ENCODE measurements around the gene PHACTR1.

Gene PHACTR1

GRCh38 chr6:13248994-13249393 lies 532.4 kb downstream of the PHACTR1 start:
- Histone ChIP-seq H3K27me3 (ENCODE audit: insufficient read depth, poor library complexity, severe bottlenecking) (no peaks in the 10 kb centered on the region), H3K4me3 (replicated peaks; ENCODE audit: insufficient read depth, low read length) (no peak overlapping the region), H3K27ac (replicated peaks) (no peak overlapping the region)
- no peak for DNase-seq (ENCODE audit: low read depth in 1 of 2, low spot score in 1 of 2)
- TF ChIP-seq POLR2AphosphoS5 (IDR thresholded peaks at IDR 0.05; ENCODE audit: low read depth), result no peak
- TF ChIP-seq, protein P1, sequence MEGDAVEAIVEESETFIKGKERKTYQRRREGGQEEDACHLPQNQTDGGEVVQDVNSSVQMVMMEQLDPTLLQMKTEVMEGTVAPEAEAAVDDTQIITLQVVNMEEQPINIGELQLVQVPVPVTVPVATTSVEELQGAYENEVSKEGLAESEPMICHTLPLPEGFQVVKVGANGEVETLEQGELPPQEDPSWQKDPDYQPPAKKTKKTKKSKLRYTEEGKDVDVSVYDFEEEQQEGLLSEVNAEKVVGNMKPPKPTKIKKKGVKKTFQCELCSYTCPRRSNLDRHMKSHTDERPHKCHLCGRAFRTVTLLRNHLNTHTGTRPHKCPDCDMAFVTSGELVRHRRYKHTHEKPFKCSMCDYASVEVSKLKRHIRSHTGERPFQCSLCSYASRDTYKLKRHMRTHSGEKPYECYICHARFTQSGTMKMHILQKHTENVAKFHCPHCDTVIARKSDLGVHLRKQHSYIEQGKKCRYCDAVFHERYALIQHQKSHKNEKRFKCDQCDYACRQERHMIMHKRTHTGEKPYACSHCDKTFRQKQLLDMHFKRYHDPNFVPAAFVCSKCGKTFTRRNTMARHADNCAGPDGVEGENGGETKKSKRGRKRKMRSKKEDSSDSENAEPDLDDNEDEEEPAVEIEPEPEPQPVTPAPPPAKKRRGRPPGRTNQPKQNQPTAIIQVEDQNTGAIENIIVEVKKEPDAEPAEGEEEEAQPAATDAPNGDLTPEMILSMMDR (IDR thresholded peaks at IDR 0.05; ENCODE audit: insufficient read depth, low read length), result no peak
- no peak for TF ChIP-seq REST (IDR thresholded peaks at IDR 0.05; ENCODE audit: insufficient replicate concordance, low read depth)
- TF ChIP-seq GABPA (IDR thresholded peaks at IDR 0.05; ENCODE audit: low read depth), result no peak
- no peak for TF ChIP-seq SPI1 (IDR thresholded peaks at IDR 0.05; ENCODE audit: borderline replicate concordance, low read depth)

- TF ChIP-seq POLR2AphosphoS5 (IDR thresholded peaks at IDR 0.05; ENCODE audit: low read depth) (no peak), SPI1 (IDR thresholded peaks at IDR 0.05; ENCODE audit: borderline replicate concordance, low read depth) (no peak), GABPA (IDR thresholded peaks at IDR 0.05; ENCODE audit: low read depth) (no peak), REST (IDR thresholded peaks at IDR 0.05; ENCODE audit: insufficient replicate concordance, low read depth) (no peak)
- TF ChIP-seq, protein P1 (IDR thresholded peaks at IDR 0.05; ENCODE audit: insufficient read depth, low read length), result no peak
- Histone ChIP-seq H3K27me3 (ENCODE audit: insufficient read depth, poor library complexity, severe bottlenecking) (no peaks in the 10 kb centered on the region), H3K4me3 (replicated peaks; ENCODE audit: insufficient read depth, low read length) (no peak overlapping the region), H3K27ac (replicated peaks) (no peak overlapping the region)
- no peak for DNase-seq (ENCODE audit: low read depth in 1 of 2, low spot score in 1 of 2)
Observed at GRCh38 chr6:13249817-13250216, 533.2 kb downstream of the PHACTR1 start.

DNA sequence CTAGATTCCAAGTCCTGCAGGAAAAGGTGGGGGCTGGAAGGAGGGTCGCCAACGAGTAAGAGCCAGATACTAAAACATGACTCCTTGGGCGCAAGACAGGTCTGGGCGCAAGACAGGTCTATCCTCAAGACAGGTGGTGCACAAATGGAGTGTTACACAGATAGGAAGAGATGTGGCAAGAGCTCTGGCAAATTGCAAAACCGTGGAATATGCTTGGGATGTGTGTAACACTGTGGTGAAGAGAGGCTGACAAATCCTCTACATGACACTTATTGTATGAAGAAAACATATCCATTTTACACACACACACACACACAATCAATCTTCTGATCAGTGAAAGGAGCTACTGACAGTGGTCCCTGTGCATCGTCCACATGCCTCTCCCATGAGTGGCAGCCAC lies 534.1 kb downstream of the PHACTR1 start:
- Histone ChIP-seq H3K27ac (replicated peaks) (no peak overlapping the region), H3K4me3 (replicated peaks; ENCODE audit: insufficient read depth, low read length) (no peak overlapping the region), H3K27me3 (ENCODE audit: insufficient read depth, poor library complexity, severe bottlenecking) (no peaks in the 10 kb centered on the region)
- DNase-seq (ENCODE audit: low read depth in 1 of 2, low spot score in 1 of 2), result no peak
- TF ChIP-seq POLR2AphosphoS5 (IDR thresholded peaks at IDR 0.05; ENCODE audit: low read depth) (no peak), REST (IDR thresholded peaks at IDR 0.05; ENCODE audit: insufficient replicate concordance, low read depth) (no peak), GABPA (IDR thresholded peaks at IDR 0.05; ENCODE audit: low read depth) (no peak), SPI1 (IDR thresholded peaks at IDR 0.05; ENCODE audit: borderline replicate concordance, low read depth) (no peak)
- TF ChIP-seq, protein P1 (IDR thresholded peaks at IDR 0.05; ENCODE audit: insufficient read depth, low read length), result no peak
